ENCODE measurements around the gene ARL2.

Gene ARL2

DNA sequence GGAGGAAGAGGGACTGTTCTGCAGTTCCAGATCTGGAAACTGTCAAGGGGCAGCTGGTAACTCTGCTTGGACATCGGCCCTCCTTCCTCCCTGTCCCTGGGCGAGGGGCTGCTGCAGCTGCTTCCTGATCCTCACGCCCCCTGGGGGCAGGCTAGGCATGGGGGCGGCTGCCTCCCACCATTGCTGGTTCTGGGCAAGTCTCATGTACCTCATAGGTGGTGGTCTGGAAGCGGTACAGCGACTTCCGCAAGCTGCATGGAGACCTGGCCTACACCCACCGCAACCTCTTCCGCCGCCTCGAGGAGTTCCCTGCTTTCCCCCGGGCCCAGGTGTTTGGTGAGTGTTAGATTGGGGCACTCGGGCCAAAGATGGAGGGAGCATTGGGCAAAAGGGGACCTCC is 18.3 kb downstream of the ARL2 start:
- DNase-seq (ENCODE audit: low spot score), result no peak
- TF ChIP-seq, protein P1, sequence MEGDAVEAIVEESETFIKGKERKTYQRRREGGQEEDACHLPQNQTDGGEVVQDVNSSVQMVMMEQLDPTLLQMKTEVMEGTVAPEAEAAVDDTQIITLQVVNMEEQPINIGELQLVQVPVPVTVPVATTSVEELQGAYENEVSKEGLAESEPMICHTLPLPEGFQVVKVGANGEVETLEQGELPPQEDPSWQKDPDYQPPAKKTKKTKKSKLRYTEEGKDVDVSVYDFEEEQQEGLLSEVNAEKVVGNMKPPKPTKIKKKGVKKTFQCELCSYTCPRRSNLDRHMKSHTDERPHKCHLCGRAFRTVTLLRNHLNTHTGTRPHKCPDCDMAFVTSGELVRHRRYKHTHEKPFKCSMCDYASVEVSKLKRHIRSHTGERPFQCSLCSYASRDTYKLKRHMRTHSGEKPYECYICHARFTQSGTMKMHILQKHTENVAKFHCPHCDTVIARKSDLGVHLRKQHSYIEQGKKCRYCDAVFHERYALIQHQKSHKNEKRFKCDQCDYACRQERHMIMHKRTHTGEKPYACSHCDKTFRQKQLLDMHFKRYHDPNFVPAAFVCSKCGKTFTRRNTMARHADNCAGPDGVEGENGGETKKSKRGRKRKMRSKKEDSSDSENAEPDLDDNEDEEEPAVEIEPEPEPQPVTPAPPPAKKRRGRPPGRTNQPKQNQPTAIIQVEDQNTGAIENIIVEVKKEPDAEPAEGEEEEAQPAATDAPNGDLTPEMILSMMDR (IDR thresholded peaks at IDR 0.05; ENCODE audit: extremely low read depth, insufficient read depth, missing control alignments), result no peak
- in situ Hi-C loops (cut with MboI; ENCODE audit: low pct_unique_long_range_greater_than_20kb, low sequenced_read_pairs, unreplicated experiment), result no loop called here

DNA sequence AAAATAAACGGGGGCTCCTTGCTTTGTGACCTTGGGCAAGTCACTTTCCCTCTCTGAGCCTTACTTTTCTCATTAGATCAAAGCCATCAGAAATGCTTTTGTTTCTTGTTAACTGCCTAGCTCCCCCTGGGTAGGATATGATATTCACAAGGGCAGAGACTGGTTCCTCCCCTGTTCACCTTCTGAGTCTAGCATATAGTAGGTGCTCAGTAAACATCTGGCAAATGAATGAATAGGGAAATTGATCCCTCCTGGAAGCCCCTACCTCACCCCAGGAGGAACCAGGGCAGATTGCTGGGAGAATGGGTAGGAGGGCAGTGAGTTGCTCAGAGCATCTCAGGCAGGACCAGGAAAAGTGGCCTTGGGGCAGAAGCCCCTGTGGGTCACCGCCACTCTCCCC is 20.5 kb downstream of the ARL2 start:
- DNase-seq (ENCODE audit: low spot score), result no peak
- TF ChIP-seq, protein P1 (IDR thresholded peaks at IDR 0.05; ENCODE audit: extremely low read depth, insufficient read depth, missing control alignments), result no peak
- in situ Hi-C loops (cut with MboI; ENCODE audit: low pct_unique_long_range_greater_than_20kb, low sequenced_read_pairs, unreplicated experiment), result no loop called here

DNA sequence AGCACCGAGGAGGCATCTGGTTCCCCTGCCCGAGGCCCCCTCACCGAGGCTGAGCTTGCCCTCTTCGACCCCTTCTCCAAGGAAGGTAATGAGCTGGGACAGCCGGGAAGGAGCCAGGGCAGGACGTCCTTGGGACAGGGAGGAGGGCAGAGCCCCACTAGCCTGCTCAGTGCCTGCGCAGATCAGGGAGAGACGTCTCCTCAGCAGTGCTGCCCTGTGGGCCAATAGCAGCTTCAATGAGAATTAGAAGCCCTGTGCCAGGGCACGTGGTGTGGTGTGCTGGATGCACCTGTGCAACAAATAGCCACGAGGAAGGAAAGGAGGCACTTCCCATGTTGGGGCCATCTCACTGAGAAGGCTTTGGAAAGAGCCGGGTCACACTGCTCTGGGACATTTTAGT is 21.6 kb downstream of the ARL2 start:
- TF ChIP-seq, protein P1 (IDR thresholded peaks at IDR 0.05; ENCODE audit: extremely low read depth, insufficient read depth, missing control alignments), result no peak
- in situ Hi-C loops (cut with MboI; ENCODE audit: low pct_unique_long_range_greater_than_20kb, low sequenced_read_pairs, unreplicated experiment), result no loop called here
- no peak for DNase-seq (ENCODE audit: low spot score)

DNA sequence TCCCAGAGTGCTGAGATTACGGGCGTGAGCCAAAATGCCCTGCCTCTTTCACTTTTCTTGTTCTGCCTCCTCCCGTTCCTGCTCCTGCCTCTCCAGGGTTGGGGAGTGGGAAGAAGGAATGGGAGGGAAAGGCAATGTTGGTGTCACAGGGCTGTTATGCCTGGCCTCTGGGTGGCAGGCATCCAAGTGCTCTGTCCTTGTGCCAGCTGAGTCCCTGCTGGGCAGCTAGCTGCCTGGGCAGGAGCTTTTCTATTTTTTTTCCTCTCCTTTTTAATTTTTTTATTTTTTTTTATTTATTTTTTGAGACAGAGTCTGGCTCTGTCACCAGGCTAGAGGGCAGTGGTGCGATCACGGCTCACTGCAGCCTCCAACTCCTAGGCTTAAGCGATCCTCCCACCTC is 23.0 kb downstream of the ARL2 start:
- in situ Hi-C loops (cut with MboI; ENCODE audit: low pct_unique_long_range_greater_than_20kb, low sequenced_read_pairs, unreplicated experiment), result no loop called here
- no peak for DNase-seq (ENCODE audit: low spot score)
- TF ChIP-seq, protein P1 (IDR thresholded peaks at IDR 0.05; ENCODE audit: extremely low read depth, insufficient read depth, missing control alignments), result no peak

DNA sequence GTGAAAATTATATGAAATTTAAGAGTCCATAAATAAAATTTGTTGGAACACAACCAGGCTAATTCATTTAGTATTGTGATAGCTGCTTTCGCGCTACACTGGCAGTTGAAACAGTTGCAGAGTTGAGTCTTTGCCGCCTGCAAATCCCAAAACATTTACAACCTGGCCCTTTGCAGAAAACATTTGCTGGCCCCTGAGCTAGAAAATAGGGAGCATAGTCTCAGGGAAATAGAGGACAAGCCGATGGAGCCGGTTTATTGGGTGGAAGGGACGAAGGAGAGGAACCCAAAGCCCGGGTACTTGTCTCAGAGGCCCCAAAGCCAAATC is 26.5 kb downstream of the ARL2 start:
- no peak for DNase-seq (ENCODE audit: low spot score)

DNA sequence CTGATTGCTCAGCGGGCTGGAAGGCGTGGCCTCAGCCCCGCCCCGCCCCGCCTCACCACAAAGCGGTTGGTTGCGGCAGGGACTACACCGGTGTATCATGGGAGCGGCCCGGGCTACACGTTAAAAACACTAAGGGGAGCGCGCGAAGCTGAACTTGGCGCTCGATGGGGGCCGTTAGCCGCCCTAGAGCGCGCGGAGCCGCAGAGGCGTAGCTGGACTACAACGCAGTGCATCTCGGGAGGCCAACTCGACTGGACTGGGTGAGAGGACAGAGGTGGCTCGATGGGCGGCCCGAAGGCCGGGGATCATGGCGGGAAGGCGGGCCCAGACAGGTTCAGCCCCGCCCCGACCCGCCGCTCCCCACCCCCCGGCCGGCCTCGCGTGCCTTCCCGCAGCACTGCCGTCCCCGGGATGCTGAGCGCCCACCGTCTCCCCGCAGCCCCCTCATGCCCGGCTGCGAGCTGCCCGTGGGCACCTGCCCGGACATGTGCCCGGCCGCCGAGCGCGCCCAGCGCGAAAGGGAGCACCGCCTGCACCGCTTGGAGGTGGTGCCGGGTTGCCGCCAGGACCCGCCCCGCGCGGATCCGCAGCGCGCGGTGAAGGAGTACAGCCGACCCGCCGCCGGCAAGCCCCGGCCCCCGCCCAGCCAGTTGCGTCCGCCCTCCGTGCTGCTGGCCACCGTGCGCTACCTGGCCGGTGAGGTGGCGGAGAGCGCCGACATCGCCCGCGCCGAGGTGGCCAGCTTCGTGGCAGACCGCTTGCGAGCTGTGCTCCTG is 27.1 kb downstream of the ARL2 start, which contains the start of gene SAC3D1:
TSS of gene SAC3D1 (plus strand) at position 364 of the 776 bp plus-strand sequence. CDS start at position 447, 83 bp downstream.
- peak; percentile 97 for DNase-seq (ENCODE audit: low spot score)
- in situ Hi-C loops (cut with MboI; ENCODE audit: low pct_unique_long_range_greater_than_20kb, low sequenced_read_pairs, unreplicated experiment), result no loop called here
- TF ChIP-seq, protein P1 (IDR thresholded peaks at IDR 0.05; ENCODE audit: extremely low read depth, insufficient read depth, missing control alignments), result no peak

More for the DNA sequence above, 26.5 kb downstream of the ARL2 start:
- TF ChIP-seq, protein P1 (IDR thresholded peaks at IDR 0.05; ENCODE audit: extremely low read depth, insufficient read depth, missing control alignments), result no peak
- in situ Hi-C loops (cut with MboI; ENCODE audit: low pct_unique_long_range_greater_than_20kb, low sequenced_read_pairs, unreplicated experiment), result no loop called here
